IMR-90 (cell line): ENCODE data around the gene ARHGAP45. TPM values are rescaled to one million over a fixed set of nuclear protein-coding genes. Genes with fewer than 3 reads are reported as not detected.

Source experiments
- ATAC-seq: fragments of 200-7000 bp; cut with Tn5 transposase; 2 replicates; pipeline ENCODE4 v1.9.1; 2020; ENCODE audit warnings: low read depth, mild to moderate bottlenecking, moderate library complexity
- BruUV-seq: library from RNA; stranded (reverse); fragments of 400-500 nt; replicated peaks from 2 replicates; lab custom pipeline; 2021; lab: Mats Ljungman, UMichigan
- CTCF ChIA-PET: fragments of 300-600 bp; formaldehyde crosslinking; extraction: SDS; loops from one replicate; lab custom pipeline; 2021; ENCODE audit warnings: antibody characterized with exemption; lab: Yijun Ruan, JAX
- POLR2A ChIA-PET: fragments of 300-600 bp; sonication (Branson Sonifier 250); formaldehyde crosslinking; loops from one replicate; lab custom pipeline; 2022; ENCODE audit warnings: antibody characterized with exemption; ENCODE audit not compliant: unreplicated experiment; lab: Charles Lee
- DNase-seq: peaks from one replicate; pipeline ENCODE4 v3.0.0; 2013
- H2AFZ ChIP-seq: replicated peaks from 2 replicates; pipeline ENCODE3; 2013; ENCODE audit warnings: low read length, mild to moderate bottlenecking; ENCODE audit not compliant: poor library complexity
- H2AK5ac ChIP-seq: 2 replicates; pipeline ENCODE4 v1.6.1; 2013; ENCODE audit warnings: low read depth, low read length, inconsistent platforms
- H2AK9ac ChIP-seq: replicated peaks from 2 replicates; pipeline ENCODE3; 2013; ENCODE audit warnings: mild to moderate bottlenecking, low read depth, low read length, moderate library complexity; ENCODE audit not compliant: poor library complexity
- H2BK120ac ChIP-seq: 2 replicates; pipeline ENCODE4 v1.6.1; 2013; ENCODE audit warnings: low read depth, low read length, inconsistent platforms
- H2BK15ac ChIP-seq: 3 replicates; pipeline ENCODE4 v1.6.1; 2013; ENCODE audit warnings: low read depth, low read length, inconsistent platforms
- H2BK20ac ChIP-seq: 2 replicates; pipeline ENCODE4 v1.6.1; 2013; ENCODE audit warnings: low read depth, mild to moderate bottlenecking, inconsistent platforms, low read length, moderate library complexity
- H2BK5ac ChIP-seq: 2 replicates; pipeline ENCODE4 v1.6.1; 2013; ENCODE audit warnings: mild to moderate bottlenecking, low read depth, low read length, inconsistent platforms; ENCODE audit not compliant: poor library complexity, severe bottlenecking
- H3K14ac ChIP-seq: replicated peaks from 2 replicates; pipeline ENCODE4 v1.6.1; 2013; ENCODE audit warnings: low read depth, low read length, inconsistent platforms
- H3K18ac ChIP-seq: 2 replicates; pipeline ENCODE4 v1.6.1; 2013; ENCODE audit warnings: low read depth, low read length, control low read depth
- H3K23ac ChIP-seq: 2 replicates; pipeline ENCODE4 v1.6.1; 2013; ENCODE audit warnings: low read depth, low read length, inconsistent platforms
- H3K27ac ChIP-seq: 2 replicates; pipeline ENCODE4 v1.5.1; 2013; ENCODE audit warnings: mild to moderate bottlenecking, control low read depth, low read length; ENCODE audit not compliant: insufficient read depth
- H3K27me3 ChIP-seq: 2 replicates; pipeline ENCODE4 v1.6.1; 2013; ENCODE audit warnings: low read length; ENCODE audit not compliant: control insufficient read depth, insufficient read depth
- H3K36me3 ChIP-seq: 2 replicates; pipeline ENCODE4 v1.6.1; 2013; ENCODE audit warnings: low read length, mixed read lengths; ENCODE audit not compliant: control insufficient read depth, insufficient read depth
- H3K4ac ChIP-seq: 2 replicates; pipeline ENCODE4 v1.6.1; 2013; ENCODE audit warnings: low read depth, low read length, inconsistent platforms
- H3K4me1 ChIP-seq: 2 replicates; pipeline ENCODE4 v1.6.1; 2013; ENCODE audit warnings: low read length, mixed read lengths; ENCODE audit not compliant: control insufficient read depth, insufficient read depth
- H3K4me2 ChIP-seq: 2 replicates; pipeline ENCODE4 v1.6.1; 2013; ENCODE audit warnings: low read depth, mild to moderate bottlenecking, control low read depth, low read length, moderate library complexity
- H3K4me3 ChIP-seq: 2 replicates; pipeline ENCODE4 v1.5.1; 2013; ENCODE audit warnings: low read depth, mild to moderate bottlenecking, control low read depth, low read length, moderate library complexity; ENCODE audit not compliant: insufficient read depth
- H3K56ac ChIP-seq: 2 replicates; pipeline ENCODE4 v1.6.1; 2013; ENCODE audit warnings: low read length, inconsistent platforms; ENCODE audit not compliant: insufficient read depth; ENCODE audit errors: extremely low read depth
- H3K79me1 ChIP-seq, 2 experiments: 2 replicates each; pipeline ENCODE4 v1.6.1; 2013; ENCODE audit warnings: low read length in 2 of 2, inconsistent platforms in 1 of 2, low read depth in 1 of 2
- H3K9ac ChIP-seq: 2 replicates; pipeline ENCODE4 v1.6.1; 2013; ENCODE audit warnings: low read depth, low read length, control low read depth
- H3K9me1 ChIP-seq: 2 replicates; pipeline ENCODE4 v1.6.1; 2013; ENCODE audit warnings: low read length, inconsistent platforms; ENCODE audit not compliant: insufficient read depth
- H3K9me3 ChIP-seq: 2 replicates; pipeline ENCODE4 v1.6.1; 2013; ENCODE audit warnings: low read length; ENCODE audit not compliant: control insufficient read depth, insufficient read depth
- H4K20me1 ChIP-seq: 2 replicates; pipeline ENCODE4 v1.6.1; 2013; ENCODE audit warnings: low read length, inconsistent platforms; ENCODE audit not compliant: insufficient read depth
- H4K5ac ChIP-seq: 2 replicates; pipeline ENCODE4 v1.6.1; 2013; ENCODE audit warnings: mild to moderate bottlenecking, low read depth, low read length, control low read depth
- H4K8ac ChIP-seq, 2 experiments: 2 replicates each; pipeline ENCODE4 v1.6.1; 2013; ENCODE audit warnings: low read depth in 2 of 2, low read length in 2 of 2, control low read depth in 1 of 2, inconsistent platforms in 1 of 2
- H4K91ac ChIP-seq: 2 replicates; pipeline ENCODE4 v1.6.1; 2013; ENCODE audit warnings: low read depth, low read length, inconsistent platforms; ENCODE audit not compliant: insufficient read depth
- CEBPB ChIP-seq: IDR thresholded peaks from 2 replicates; pipeline ENCODE4 v1.6.1; 2012; ENCODE audit warnings: low read depth, low read length, improper control_type of control experiment
- CHD1 ChIP-seq: IDR thresholded peaks from 2 replicates; pipeline ENCODE4 v1.6.1; 2012; ENCODE audit warnings: low read depth, low read length, improper control_type of control experiment
- MAFK ChIP-seq: IDR thresholded peaks from 2 replicates; pipeline ENCODE4 v1.6.1; 2012; ENCODE audit warnings: low read depth, low read length, improper control_type of control experiment
- MAZ ChIP-seq: IDR thresholded peaks from 2 replicates; pipeline ENCODE4 v1.6.1; 2012; ENCODE audit warnings: low read depth, mild to moderate bottlenecking, low read length, improper control_type of control experiment, moderate library complexity, borderline replicate concordance
- WGBS, 2 experiments: methylation state at CpG; one replicate each; pipeline versions ENCODE4 v1.1.5 to v1.1.7; 2013; ENCODE audit warnings: missing lambda C conversion rate in 2 of 2; ENCODE audit not compliant: insufficient read length in 1 of 2; ENCODE audit errors: extremely low coverage in 2 of 2; 5-methylcytosine and 5-hydroxymethylcytosine counted together
- dilution Hi-C: fragments of 300-500 bp; cut with HindIII; formaldehyde crosslinking; loops from one replicate; pipeline ENCODE4 v1.14.3; 2018; ENCODE audit warnings: low sequenced_read_pairs; ENCODE audit not compliant: unreplicated experiment
- in situ Hi-C: fragments of 300-500 bp; cut with MboI; formaldehyde crosslinking; loops from 3 replicates; pipeline ENCODE4 v1.14.3; 2019; ENCODE audit warnings: low sequenced_read_pairs, inconsistent platforms, mixed read lengths
- intact Hi-C: fragments of 100-400 bp; cut with micrococcal nuclease; formaldehyde crosslinking; loops from 2 replicates; pipeline ENCODE4 v1.10.0; 2022
- polyA plus RNA-seq, 3 experiments: library from polyadenylated mRNA; depleted of rRNA; stranded (reverse); fragments of >200 nt; gene quantifications; 2 replicates each; pipeline ENCODE4 v1.2.3, GENCODE V29; 2012; ENCODE audit warnings: low replicate concordance in 1 of 3
- total RNA-seq: library from RNA; depleted of rRNA; stranded (reverse); fragments of >200 nt; gene quantifications from 2 replicates; pipeline ENCODE4 v1.2.3, GENCODE V29; 2012
- TF ChIP-seq, protein P1 (sequence below): conservative IDR thresholded peaks from 2 replicates; pipeline ENCODE4 v1.5.1; 2012; ENCODE audit warnings: mild to moderate bottlenecking, low read depth, low read length, improper control_type of control experiment
- TF ChIP-seq, protein P2 (sequence below): fragments of 150-350 bp; IDR thresholded peaks from 2 replicates; pipeline ENCODE4 v1.6.1; 2016; ENCODE audit warnings: low read depth, mild to moderate bottlenecking, low read length, moderate library complexity, borderline replicate concordance

ARHGAP45 gene
- total and polyA plus RNA-seq, 2 of the 4 experiments (the other 2 are of a cell fraction), result 1.3 to 1.7 TPM

DNA sequence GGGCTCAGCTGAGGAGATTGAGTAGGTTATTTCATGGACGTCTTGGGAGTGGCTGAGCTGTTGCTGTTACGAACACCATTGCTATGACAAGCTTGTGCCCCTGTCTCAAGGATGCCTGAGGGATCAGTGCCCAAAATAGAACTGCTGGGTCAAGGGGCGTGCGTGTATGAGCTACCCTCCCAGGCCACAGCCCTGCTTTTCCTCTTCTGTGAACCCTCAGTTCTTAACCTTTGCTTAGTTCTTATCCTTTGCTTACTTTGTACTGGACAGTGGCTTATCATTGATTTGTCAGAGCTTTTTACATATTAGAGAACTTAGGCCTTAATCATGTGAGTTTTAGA lies 9.0 kb downstream of the ARHGAP45 start:
- no CpG with 5 or more reads among the region's 4 CpGs for WGBS, 2 experiments
- H4K5ac ChIP-seq, result no peak overlapping the region
- H3K27me3 ChIP-seq, result peaks cover 11% of the 10 kb centered on the region
- no peak overlapping the region for H2AK5ac ChIP-seq
- no peak overlapping the region for H2BK120ac ChIP-seq
- no peak overlapping the region for H2BK15ac ChIP-seq
- intact Hi-C loops, result no loop called here
- H3K56ac ChIP-seq, result no peak overlapping the region
- ChIA-PET CTCF (no interaction called here), POLR2A (no interaction called here)
- no peak for TF ChIP-seq MAFK
- TF ChIP-seq, protein P1, sequence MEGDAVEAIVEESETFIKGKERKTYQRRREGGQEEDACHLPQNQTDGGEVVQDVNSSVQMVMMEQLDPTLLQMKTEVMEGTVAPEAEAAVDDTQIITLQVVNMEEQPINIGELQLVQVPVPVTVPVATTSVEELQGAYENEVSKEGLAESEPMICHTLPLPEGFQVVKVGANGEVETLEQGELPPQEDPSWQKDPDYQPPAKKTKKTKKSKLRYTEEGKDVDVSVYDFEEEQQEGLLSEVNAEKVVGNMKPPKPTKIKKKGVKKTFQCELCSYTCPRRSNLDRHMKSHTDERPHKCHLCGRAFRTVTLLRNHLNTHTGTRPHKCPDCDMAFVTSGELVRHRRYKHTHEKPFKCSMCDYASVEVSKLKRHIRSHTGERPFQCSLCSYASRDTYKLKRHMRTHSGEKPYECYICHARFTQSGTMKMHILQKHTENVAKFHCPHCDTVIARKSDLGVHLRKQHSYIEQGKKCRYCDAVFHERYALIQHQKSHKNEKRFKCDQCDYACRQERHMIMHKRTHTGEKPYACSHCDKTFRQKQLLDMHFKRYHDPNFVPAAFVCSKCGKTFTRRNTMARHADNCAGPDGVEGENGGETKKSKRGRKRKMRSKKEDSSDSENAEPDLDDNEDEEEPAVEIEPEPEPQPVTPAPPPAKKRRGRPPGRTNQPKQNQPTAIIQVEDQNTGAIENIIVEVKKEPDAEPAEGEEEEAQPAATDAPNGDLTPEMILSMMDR, result no peak
- no peak for TF ChIP-seq CHD1
- TF ChIP-seq CEBPB, result no peak
- no peak for TF ChIP-seq MAZ
- TF ChIP-seq, protein P2, sequence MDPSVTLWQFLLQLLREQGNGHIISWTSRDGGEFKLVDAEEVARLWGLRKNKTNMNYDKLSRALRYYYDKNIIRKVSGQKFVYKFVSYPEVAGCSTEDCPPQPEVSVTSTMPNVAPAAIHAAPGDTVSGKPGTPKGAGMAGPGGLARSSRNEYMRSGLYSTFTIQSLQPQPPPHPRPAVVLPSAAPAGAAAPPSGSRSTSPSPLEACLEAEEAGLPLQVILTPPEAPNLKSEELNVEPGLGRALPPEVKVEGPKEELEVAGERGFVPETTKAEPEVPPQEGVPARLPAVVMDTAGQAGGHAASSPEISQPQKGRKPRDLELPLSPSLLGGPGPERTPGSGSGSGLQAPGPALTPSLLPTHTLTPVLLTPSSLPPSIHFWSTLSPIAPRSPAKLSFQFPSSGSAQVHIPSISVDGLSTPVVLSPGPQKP, result no peak
- H2BK20ac ChIP-seq, result no peak overlapping the region
- H3K79me1 ChIP-seq, result no peaks in the 10 kb centered on the region
- no peak overlapping the region for H2AK9ac ChIP-seq
- no peak overlapping the region for H4K91ac ChIP-seq
- ATAC-seq (no peak), DNase-seq (no peak)
- no peaks in the 10 kb centered on the region for H3K9me1 ChIP-seq
- H4K8ac ChIP-seq, result no peak overlapping the region
- H3K36me3 ChIP-seq, result no peaks in the 10 kb centered on the region
- H3K27ac ChIP-seq, result no peak overlapping the region
- no peak overlapping the region for H2AFZ ChIP-seq
- H3K4me1 ChIP-seq, result no peaks in the 10 kb centered on the region
- in situ Hi-C loops, result no loop called here
- no peak overlapping the region for H3K23ac ChIP-seq
- peaks cover 2% of the 10 kb centered on the region; the same call in 1 of the 2 replicates for H3K9me3 ChIP-seq
- no peak overlapping the region for H3K4ac ChIP-seq
- H3K18ac ChIP-seq, result no peak overlapping the region
- dilution Hi-C loops, result no loop called here
- no peak overlapping the region for H3K9ac ChIP-seq
- no peak overlapping the region for H3K4me3 ChIP-seq
- H2BK5ac ChIP-seq, result no peak overlapping the region
- H3K14ac ChIP-seq, result no peak overlapping the region
- BruUV-seq, result no TSS peak
- no peak overlapping the region for H3K4me2 ChIP-seq
- no peaks in the 10 kb centered on the region for H4K20me1 ChIP-seq
